ENCODE measurements around the gene DHH. TPM values are rescaled to one million over a fixed set of nuclear protein-coding genes. Genes with fewer than 3 reads are reported as not detected.
A peak's percentile ranks its signal among the peaks of the same experiment; 100 is the strongest.

Gene DHH
- total and polyA plus RNA-seq, 2 donors (not counting 3 experiments of a cell fraction or from before 2014, with no cell fraction given) = 2.9 to 3.3 TPM

DNA sequence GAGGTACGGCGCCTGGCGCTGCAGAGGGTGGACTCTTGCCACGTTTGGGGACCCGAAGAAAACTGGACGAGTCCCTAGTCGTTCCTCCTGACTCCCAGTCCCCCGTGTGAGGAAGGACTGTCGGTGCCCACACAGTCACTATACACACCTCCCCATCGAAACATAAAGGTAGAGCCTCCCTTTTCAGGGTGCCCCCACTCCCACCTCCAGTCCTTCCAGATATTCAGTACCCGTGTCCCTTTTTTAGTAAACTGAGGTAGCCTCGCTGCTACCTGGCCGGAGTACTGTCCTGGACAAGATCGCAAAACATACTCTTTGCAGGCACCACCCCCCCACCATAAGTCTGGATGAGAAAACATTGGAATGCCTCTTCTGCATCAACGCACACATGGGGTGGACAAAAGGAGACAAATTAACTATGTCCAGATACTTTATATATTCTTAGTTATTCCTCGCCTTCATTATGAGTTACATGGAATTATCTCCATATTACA lies 33.4 kb downstream of the DHH start:
- ChIA-PET POLR2A (no interaction called here), CTCF (interaction anchor here (0.9 kb wide), 1 partner anchor 27 kb away, joined by 3 read pairs; no protein-coding TSS in a partner anchor)
- Histone ChIP-seq H3K4me3 (replicated peaks in 1 of 3; ENCODE audit: insufficient read depth in 1 of 3, low read depth in 1 of 3, low read length in 3 of 3) (peak overlapping the region; percentile 73 to 97 (median 77)), H4K20me1 (replicated peaks; ENCODE audit: control insufficient read depth, extremely low read depth, insufficient read depth, low read length) (peaks cover 4% of the 10 kb centered on the region), H3K79me2 (ENCODE audit: control insufficient read depth, insufficient read depth, low read length) (peaks cover 47% of the 10 kb centered on the region), H3K27me3 (ENCODE audit: control insufficient read depth in 2 of 2, insufficient read depth in 2 of 2, low read length in 2 of 2) (no peaks in the 10 kb centered on the region), H3K4me2 (ENCODE audit: insufficient read depth, low read length) (peak overlapping the region; percentile 72), H3K4me1 (ENCODE audit: control insufficient read depth, extremely low read depth, insufficient read depth, low read length) (peaks cover 32% of the 10 kb centered on the region), H3K9me3 (replicated peaks; ENCODE audit: control insufficient read depth, insufficient read depth, low read length) (no peaks in the 10 kb centered on the region), H3K36me3 (ENCODE audit: control insufficient read depth in 2 of 2, extremely low read depth in 1 of 2, insufficient read depth in 2 of 2, low read length in 2 of 2) (no peaks in the 10 kb centered on the region), H2AFZ (ENCODE audit: low read depth, low read length) (peak overlapping the region; percentile 73), H3K27ac (ENCODE audit: insufficient read depth, low read depth, low read length) (peak overlapping the region; percentile 93), H3K9me1 (replicated peaks; ENCODE audit: control insufficient read depth, extremely low read depth, insufficient read depth, low read length) (no peaks in the 10 kb centered on the region), H3K9ac (replicated peaks; ENCODE audit: extremely low read depth, insufficient read depth, low read length) (peak overlapping the region; percentile 97)
- DNase-seq (ENCODE audit: low read depth, low spot score) (no peak), FAIRE-seq (no peak)
- dilution Hi-C loops (cut with MboI; ENCODE audit: extremely low pct_ligation_motif_present, low sequenced_read_pairs) = no loop called here
- BruUV-seq (replicated peaks) = TSS peak; percentile 71
- intact Hi-C loops (cut with micrococcal nuclease) = loop anchor here (2.0 kb wide), 1 partner anchor 42 kb away; the partner anchor contains the start of gene PRKAG1
- TF ChIP-seq POLR2AphosphoS5 (IDR thresholded peaks at IDR 0.05; ENCODE audit: insufficient read depth, low read depth, low read length) = no peak
- no peak for TF ChIP-seq FOS (IDR thresholded peaks at IDR 0.05; ENCODE audit: borderline replicate concordance, insufficient read depth, low read length)
- no peak for TF ChIP-seq MYC (IDR thresholded peaks at IDR 0.05; ENCODE audit: low read depth, low read length)
- no peak for TF ChIP-seq GATA2 (IDR thresholded peaks at IDR 0.05; ENCODE audit: insufficient read depth, insufficient read length, low read depth, low read length)
- TF ChIP-seq, protein P1, sequence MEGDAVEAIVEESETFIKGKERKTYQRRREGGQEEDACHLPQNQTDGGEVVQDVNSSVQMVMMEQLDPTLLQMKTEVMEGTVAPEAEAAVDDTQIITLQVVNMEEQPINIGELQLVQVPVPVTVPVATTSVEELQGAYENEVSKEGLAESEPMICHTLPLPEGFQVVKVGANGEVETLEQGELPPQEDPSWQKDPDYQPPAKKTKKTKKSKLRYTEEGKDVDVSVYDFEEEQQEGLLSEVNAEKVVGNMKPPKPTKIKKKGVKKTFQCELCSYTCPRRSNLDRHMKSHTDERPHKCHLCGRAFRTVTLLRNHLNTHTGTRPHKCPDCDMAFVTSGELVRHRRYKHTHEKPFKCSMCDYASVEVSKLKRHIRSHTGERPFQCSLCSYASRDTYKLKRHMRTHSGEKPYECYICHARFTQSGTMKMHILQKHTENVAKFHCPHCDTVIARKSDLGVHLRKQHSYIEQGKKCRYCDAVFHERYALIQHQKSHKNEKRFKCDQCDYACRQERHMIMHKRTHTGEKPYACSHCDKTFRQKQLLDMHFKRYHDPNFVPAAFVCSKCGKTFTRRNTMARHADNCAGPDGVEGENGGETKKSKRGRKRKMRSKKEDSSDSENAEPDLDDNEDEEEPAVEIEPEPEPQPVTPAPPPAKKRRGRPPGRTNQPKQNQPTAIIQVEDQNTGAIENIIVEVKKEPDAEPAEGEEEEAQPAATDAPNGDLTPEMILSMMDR (IDR thresholded peaks at IDR 0.05; ENCODE audit: extremely low read depth in 1 of 2, insufficient read depth in 1 of 2, low read depth in 1 of 2, low read length in 2 of 2) = no peak
- TF ChIP-seq POLR2A (IDR thresholded peaks at IDR 0.05; ENCODE audit: low read depth, low read length) = no peak
- TF ChIP-seq EZH2 (IDR thresholded peaks at IDR 0.05; ENCODE audit: borderline replicate concordance, low read depth, low read length, severe bottlenecking) = no peak
- TF ChIP-seq, protein P2, sequence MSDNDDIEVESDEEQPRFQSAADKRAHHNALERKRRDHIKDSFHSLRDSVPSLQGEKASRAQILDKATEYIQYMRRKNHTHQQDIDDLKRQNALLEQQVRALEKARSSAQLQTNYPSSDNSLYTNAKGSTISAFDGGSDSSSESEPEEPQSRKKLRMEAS (IDR thresholded peaks at IDR 0.05; ENCODE audit: insufficient read depth, insufficient read length) = no peak
- no peak for TF ChIP-seq JUN (IDR thresholded peaks at IDR 0.05; ENCODE audit: borderline replicate concordance, insufficient read depth, insufficient read length, low read depth)

All from endothelial cell of umbilical vein (primary cell).